HCT116 (cell line): ENCODE data around the gene CDC14B. TPM values are rescaled to one million over a fixed set of nuclear protein-coding genes. Genes with fewer than 3 reads are reported as not detected.

Experiments
- ATAC-seq: fragments of 200-7000 bp; cut with Tn5 transposase; 2 replicates; pipeline ENCODE4 v1.9.1; 2020; ENCODE audit warnings: mild to moderate bottlenecking, moderate library complexity
- BruUV-seq: library from RNA; stranded (reverse); fragments of 400-500 nt; replicated peaks from 2 replicates; lab custom pipeline; 2021; lab: Mats Ljungman, UMichigan
- CTCF ChIA-PET: fragments of 300-600 bp; sonication (Branson Sonifier 250); formaldehyde crosslinking; loops from one replicate; lab custom pipeline; 2021; ENCODE audit warnings: antibody characterized with exemption; lab: Charles Lee
- POLR2A ChIA-PET: fragments of 300-600, 350-600 bp; sonication (Branson Sonifier 250); formaldehyde crosslinking; loops from one replicate; lab custom pipeline; 2021; ENCODE audit warnings: antibody characterized with exemption; lab: Charles Lee
- RAD21 ChIA-PET, 2 experiments: fragments of 300-600 bp; sonication (Branson Sonifier 250); formaldehyde crosslinking; loops; one replicate each; lab custom pipeline; 2023; ENCODE audit warnings: low total read pairs in 2 of 2; ENCODE audit not compliant: uncharacterized antibody in 2 of 2, unreplicated experiment in 2 of 2, low non-redundant PET in 1 of 2; lab: Charles Lee
- DNase-seq: peaks from one replicate; pipeline ENCODE4 v3.0.0-alpha.2; 2010; ENCODE audit warnings: low read depth, low spot score
- H2AFZ ChIP-seq: fragments of 200-600 bp; shearing (Covaris generic), sonication (generic); 2 replicates; pipeline ENCODE4 v1.6.1; 2017; ENCODE audit warnings: low read depth, mixed run types, mixed read lengths, antibody characterized with exemption, low read length; ENCODE audit not compliant: poor library complexity, severe bottlenecking
- H3K27ac ChIP-seq: 2 replicates; pipeline ENCODE4 v1.5.1; 2012; ENCODE audit warnings: low read depth, low read length
- H3K27me3 ChIP-seq: fragments of 200-600 bp; sonication (generic); 2 replicates; pipeline ENCODE4 v1.6.1; 2016; ENCODE audit warnings: mixed run types, low read length, mixed read lengths; ENCODE audit not compliant: insufficient read depth
- H3K36me3 ChIP-seq, 2 experiments: fragments of 200-500 bp in 1 of 2; fragments of 200-600 bp in 1 of 2; sonication (Bioruptor generic) in 1 of 2; sonication (generic) in 1 of 2; 2 replicates each; pipeline versions ENCODE4 v1.5.1 to v1.6.1; 2014 to 2016; ENCODE audit warnings: low read length in 2 of 2, inconsistent platforms in 1 of 2, mixed read lengths in 1 of 2, mixed run types in 1 of 2; ENCODE audit not compliant: insufficient read depth in 2 of 2, control insufficient read depth in 1 of 2
- H3K4me1 ChIP-seq, 2 experiments: fragments of 200-600 bp in 1 of 2; sonication (generic) in 1 of 2; 2 replicates each; pipeline versions ENCODE4 v1.5.1 to v1.6.1; 2012 to 2017; ENCODE audit warnings: low read length in 2 of 2, inconsistent platforms in 1 of 2, mild to moderate bottlenecking in 1 of 2, mixed read lengths in 1 of 2, mixed run types in 1 of 2, moderate library complexity in 1 of 2; ENCODE audit not compliant: insufficient read depth in 2 of 2, control insufficient read depth in 1 of 2
- H3K4me2 ChIP-seq: fragments of 200-600 bp; sonication (generic); 2 replicates; pipeline ENCODE4 v1.6.1; 2017; ENCODE audit warnings: mixed run types, low read length, mixed read lengths
- H3K4me3 ChIP-seq, 2 experiments: fragments of 200-600 bp in 1 of 2; sonication (generic) in 1 of 2; replicated peaks in 1 of 2; 2 replicates each; pipeline ENCODE4 v1.5.1; 2011 to 2016; ENCODE audit warnings: low read length in 2 of 2, control low read depth in 1 of 2, low read depth in 1 of 2, mild to moderate bottlenecking in 1 of 2, mixed read lengths in 1 of 2, mixed run types in 1 of 2
- H3K79me2 ChIP-seq: fragments of 200-600 bp; sonication (generic); 2 replicates; pipeline ENCODE4 v1.6.1; 2017; ENCODE audit warnings: mild to moderate bottlenecking, mixed run types, low read length, moderate library complexity, mixed read lengths; ENCODE audit not compliant: insufficient read depth
- H3K9ac ChIP-seq: fragments of 200-600 bp; sonication (generic); 2 replicates; pipeline ENCODE4 v1.6.1; 2016; ENCODE audit warnings: low read length, mixed read lengths
- H3K9me2 ChIP-seq: fragments of 200-600 bp; sonication (generic), shearing (Covaris generic); 2 replicates; pipeline ENCODE4 v1.6.1; 2017; ENCODE audit warnings: mixed run types, mild to moderate bottlenecking, moderate library complexity; ENCODE audit not compliant: insufficient read depth
- H3K9me3 ChIP-seq, 2 experiments: fragments of 200-500 bp in 1 of 2; fragments of 200-600 bp in 1 of 2; sonication (Bioruptor generic) in 1 of 2; sonication (generic) in 1 of 2; 2 replicates each; pipeline ENCODE4 v1.6.1; 2014 to 2017; ENCODE audit warnings: low read length in 2 of 2, mixed read lengths in 2 of 2, inconsistent platforms in 1 of 2, low read depth in 1 of 2, mild to moderate bottlenecking in 1 of 2, mixed run types in 1 of 2, moderate library complexity in 1 of 2; ENCODE audit not compliant: control insufficient read depth in 1 of 2, insufficient read depth in 1 of 2
- H4K20me1 ChIP-seq: fragments of 200-600 bp; sonication (generic), shearing (Covaris generic); 2 replicates; pipeline ENCODE4 v1.6.1; 2017; ENCODE audit warnings: mixed run types, mild to moderate bottlenecking, moderate library complexity; ENCODE audit not compliant: insufficient read depth
- ATF3 ChIP-seq: IDR thresholded peaks from 2 replicates; pipeline ENCODE4 v1.6.1; 2012
- CBX3 ChIP-seq: IDR thresholded peaks from 2 replicates; pipeline ENCODE4 v1.6.1; 2012; ENCODE audit warnings: low read depth
- CTCF ChIP-seq, 3 experiments: fragments of 200-600 bp in 1 of 3; sonication (generic) in 1 of 3; IDR thresholded peaks in 2 of 3; conservative IDR thresholded peaks in 1 of 3; 2 replicates each; pipeline ENCODE4 v1.5.1; 2012 to 2017; ENCODE audit warnings: low read depth in 2 of 3, low read length in 2 of 3, antibody characterized with exemption in 1 of 3, borderline replicate concordance in 1 of 3, control low read depth in 1 of 3, mild to moderate bottlenecking in 1 of 3, mixed read lengths in 1 of 3, mixed run types in 1 of 3, moderate library complexity in 1 of 3; ENCODE audit not compliant: insufficient read depth in 1 of 3
- ELF1 ChIP-seq: IDR thresholded peaks from 2 replicates; pipeline ENCODE4 v1.6.1; 2012; ENCODE audit warnings: low read depth, borderline replicate concordance
- EZH2 ChIP-seq: fragments of 200-600 bp; sonication (generic); IDR thresholded peaks from 2 replicates; pipeline ENCODE4 v1.6.1; 2017; ENCODE audit warnings: antibody characterized with exemption, mixed run types
- EZH2phosphoT487 ChIP-seq: fragments of 200-600 bp; IDR thresholded peaks from 2 replicates; pipeline ENCODE4 v1.6.1; 2018; ENCODE audit warnings: antibody characterized with exemption, borderline replicate concordance
- FOSL1 ChIP-seq: IDR thresholded peaks from 2 replicates; pipeline ENCODE4 v1.6.1; 2012; ENCODE audit warnings: low read depth
- JUND ChIP-seq: IDR thresholded peaks from 2 replicates; pipeline ENCODE4 v1.6.1; 2012
- MAX ChIP-seq: IDR thresholded peaks from 2 replicates; pipeline ENCODE4 v1.6.1; 2012
- POLR2A ChIP-seq: IDR thresholded peaks from 2 replicates; pipeline ENCODE4 v1.7.0; 2011; ENCODE audit warnings: borderline replicate concordance; ENCODE audit not compliant: insufficient read depth, insufficient read length; ENCODE audit errors: extremely low read depth
- RAD21 ChIP-seq: IDR thresholded peaks from 2 replicates; pipeline ENCODE4 v1.6.1; 2012; ENCODE audit warnings: low read depth, mild to moderate bottlenecking
- REST ChIP-seq: IDR thresholded peaks from 2 replicates; pipeline ENCODE4 v1.6.1; 2012; ENCODE audit warnings: low read depth
- SIN3A ChIP-seq: IDR thresholded peaks from 2 replicates; pipeline ENCODE4 v1.6.1; 2012; ENCODE audit warnings: low read depth
- SP1 ChIP-seq: IDR thresholded peaks from 2 replicates; pipeline ENCODE4 v1.6.1; 2012; ENCODE audit warnings: low read depth
- SRF ChIP-seq: IDR thresholded peaks from 2 replicates; pipeline ENCODE4 v1.6.1; 2012; ENCODE audit warnings: low read depth
- TCF7L2 ChIP-seq: IDR thresholded peaks from 2 replicates; pipeline ENCODE4 v1.7.0; 2011; ENCODE audit warnings: borderline replicate concordance, inconsistent platforms; ENCODE audit not compliant: insufficient read depth, insufficient read length; ENCODE audit errors: extremely low read depth
- YY1 ChIP-seq: IDR thresholded peaks from 2 replicates; pipeline ENCODE4 v1.6.1; 2011; ENCODE audit warnings: low read length, low read depth, moderate library complexity, mild to moderate bottlenecking; ENCODE audit not compliant: insufficient replicate concordance; ENCODE audit errors: extremely low read depth
- ZBTB33 ChIP-seq: IDR thresholded peaks from 2 replicates; pipeline ENCODE4 v1.6.1; 2011; ENCODE audit warnings: mild to moderate bottlenecking, low read length, moderate library complexity; ENCODE audit not compliant: insufficient replicate concordance; ENCODE audit errors: extremely low read depth
- ZFX ChIP-seq: fragments of 450-650 bp; IDR thresholded peaks from 2 replicates; pipeline ENCODE4 v1.6.1; 2017
- ZNF274 ChIP-seq: fragments of 200-500 bp; sonication (Bioruptor generic); IDR thresholded peaks from 2 replicates; pipeline ENCODE4 v1.6.1; 2014; ENCODE audit warnings: mild to moderate bottlenecking, low read depth, low read length, inconsistent platforms
- intact Hi-C: fragments of 100-400 bp; cut with micrococcal nuclease; formaldehyde crosslinking; loops from 2 replicates; pipeline ENCODE4 v1.10.0; 2022
- total RNA-seq: library from RNA; stranded (reverse); gene quantifications from one replicate; pipeline ENCODE4 v1.2.1, GENCODE V29; 2021; ENCODE audit not compliant: unreplicated experiment

Gene CDC14B
- total RNA-seq, 1 experiment from 2014 or later = 21.6 TPM

- TF ChIP-seq POLR2A (no peak), FOSL1 (no peak), RAD21 (no peak), CBX3 (no peak), CTCF (IDR thresholded peaks at IDR 0.05 in 2 of 3, conservative IDR thresholded peaks at IDR 0.05 in 1 of 3; ENCODE audit: borderline replicate concordance in 1 of 3, insufficient read depth in 1 of 3, low read depth in 2 of 3, low read length in 2 of 3) (no peak), REST (no peak), SP1 (no peak), SRF (no peak), SIN3A (no peak), JUND (no peak), ZNF274 (no peak), EZH2 (no peak), ZBTB33 (no peak), MAX (no peak), YY1 (no peak), ATF3 (no peak), EZH2phosphoT487 (no peak), TCF7L2 (no peak), ELF1 (no peak), ZFX (no peak)
- H3K27me3 ChIP-seq = 0 out of 2 replicates have a peak, but pooled peaks cover 10% of the 10 kb centered on the region
- no peaks in the 10 kb centered on the region for H3K9me3 ChIP-seq
- no peaks in the 10 kb centered on the region for H3K36me3 ChIP-seq
- H3K4me3 ChIP-seq = no peak overlapping the region
- no peak overlapping the region for H3K4me2 ChIP-seq
- no peak overlapping the region for H3K27ac ChIP-seq
- no peaks in the 10 kb centered on the region for H3K79me2 ChIP-seq
- no peak for ATAC-seq
- no peaks in the 10 kb centered on the region for H3K9me2 ChIP-seq
- peaks cover 21 to 27% of the 10 kb centered on the region in 2 experiments for H3K4me1 ChIP-seq
- no peak overlapping the region for H2AFZ ChIP-seq
- ChIA-PET CTCF (no interaction called here), RAD21 (no interaction called here), POLR2A (no interaction called here)
- intact Hi-C loops = no loop called here
- H4K20me1 ChIP-seq = peaks cover 14% of the 10 kb centered on the region; the same call in 1 of the 2 replicates
- no TSS peak for BruUV-seq
- no peak overlapping the region for H3K9ac ChIP-seq
- DNase-seq = no peak
Observed at GRCh38 chr9:96564217-96564616, 55.4 kb downstream of the CDC14B start.
